Thoracic aorta (tissue), 2 donors: ENCODE data around the gene ACAP2. TPM values are rescaled to one million over a fixed set of nuclear protein-coding genes. Genes with fewer than 3 reads are reported as not detected.
A peak's percentile ranks its signal among the peaks of the same experiment; 100 is the strongest.
"Not testable (repeated sequence)": the region's sequence is repeated elsewhere in the genome, so short reads cannot be mapped to it uniquely, and the experiment has no call there.

Experiments
- ATAC-seq: fragments of 150-250 bp; one replicate; pipeline ENCODE4 v1.8.0; 2017; ENCODE audit warnings: low read depth; ENCODE audit not compliant: insufficient number of reproducible peaks, low FRiP score
- DNase-seq: peaks from one replicate; pipeline ENCODE4 v3.0.0-alpha.2; 2020; ENCODE audit warnings: low spot score
- H3K27ac ChIP-seq, 2 donors: fragments of 200-600 bp; sonication (generic); 1 replicate in 1 of 2; 2 replicates in 1 of 2; pipeline ENCODE4 v1.5.1; 2016; ENCODE audit warnings: mild to moderate bottlenecking in 2 of 2, moderate library complexity in 2 of 2
- H3K27me3 ChIP-seq: fragments of 200-600 bp; sonication (generic); replicated peaks from 2 replicates; pipeline ENCODE4 v1.6.0; 2016; ENCODE audit warnings: mild to moderate bottlenecking; ENCODE audit not compliant: insufficient read depth
- H3K36me3 ChIP-seq: fragments of 200-600 bp; sonication (generic); one replicate; pipeline ENCODE4 v1.5.1; 2016
- H3K4me1 ChIP-seq, 2 donors: fragments of 200-600 bp; sonication (generic); 1 replicate in 1 of 2; 2 replicates in 1 of 2; pipeline versions ENCODE4 v1.5.1 to v1.6.0; 2016; ENCODE audit warnings: low read depth in 2 of 2, mild to moderate bottlenecking in 1 of 2; ENCODE audit not compliant: control insufficient read depth in 1 of 2
- H3K4me3 ChIP-seq: fragments of 200-600 bp; sonication (generic); 2 replicates; pipeline ENCODE4 v1.5.1; 2016; ENCODE audit warnings: mild to moderate bottlenecking
- H3K9me3 ChIP-seq: fragments of 200-600 bp; sonication (generic); 2 replicates; pipeline ENCODE4 v1.5.1; 2016
- total RNA-seq, 2 donors: library from RNA; depleted of rRNA; stranded (reverse); fragments of >200 nt; gene quantifications; one replicate each; pipeline versions ENCODE4 v1.1.0 to v1.2.3, GENCODE V29; 2016
- TF ChIP-seq, protein P1 (sequence below): fragments of 200-600 bp; sonication (generic); IDR thresholded peaks from one replicate; pipeline ENCODE4 v1.5.1; 2019; ENCODE audit warnings: antibody characterized with exemption

Gene ACAP2
- total RNA-seq, 2 donors from 2014 or later: 32.2 to 56.7 TPM

DNA sequence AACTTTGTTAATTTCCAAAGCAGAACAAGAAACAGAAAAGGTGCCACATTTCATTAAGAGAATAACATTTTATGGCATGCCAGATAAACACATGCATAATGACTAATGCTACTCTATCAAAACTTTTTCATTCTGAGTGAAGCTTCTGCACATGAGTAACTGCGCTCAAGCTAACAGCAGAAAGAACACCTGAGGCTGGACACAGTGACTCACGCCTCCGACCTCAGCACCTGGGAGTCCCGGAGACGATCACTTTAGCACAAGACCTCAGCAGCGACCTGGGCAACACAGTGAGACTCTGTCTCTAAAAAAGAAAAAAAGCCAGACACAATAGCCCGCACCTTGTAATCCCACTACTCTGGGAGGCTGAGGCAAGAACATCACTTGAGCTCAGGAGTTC is 70.6 kb downstream of the ACAP2 start:
- DNase-seq (no peak), ATAC-seq (no peak)
- H3K27ac ChIP-seq: no peak overlapping the region
- H3K36me3 ChIP-seq: peaks cover 15% of the 10 kb centered on the region
- H3K4me1 ChIP-seq: no peaks in the 10 kb centered on the region
- no peaks in the 10 kb centered on the region for H3K27me3 ChIP-seq
- TF ChIP-seq, protein P1, sequence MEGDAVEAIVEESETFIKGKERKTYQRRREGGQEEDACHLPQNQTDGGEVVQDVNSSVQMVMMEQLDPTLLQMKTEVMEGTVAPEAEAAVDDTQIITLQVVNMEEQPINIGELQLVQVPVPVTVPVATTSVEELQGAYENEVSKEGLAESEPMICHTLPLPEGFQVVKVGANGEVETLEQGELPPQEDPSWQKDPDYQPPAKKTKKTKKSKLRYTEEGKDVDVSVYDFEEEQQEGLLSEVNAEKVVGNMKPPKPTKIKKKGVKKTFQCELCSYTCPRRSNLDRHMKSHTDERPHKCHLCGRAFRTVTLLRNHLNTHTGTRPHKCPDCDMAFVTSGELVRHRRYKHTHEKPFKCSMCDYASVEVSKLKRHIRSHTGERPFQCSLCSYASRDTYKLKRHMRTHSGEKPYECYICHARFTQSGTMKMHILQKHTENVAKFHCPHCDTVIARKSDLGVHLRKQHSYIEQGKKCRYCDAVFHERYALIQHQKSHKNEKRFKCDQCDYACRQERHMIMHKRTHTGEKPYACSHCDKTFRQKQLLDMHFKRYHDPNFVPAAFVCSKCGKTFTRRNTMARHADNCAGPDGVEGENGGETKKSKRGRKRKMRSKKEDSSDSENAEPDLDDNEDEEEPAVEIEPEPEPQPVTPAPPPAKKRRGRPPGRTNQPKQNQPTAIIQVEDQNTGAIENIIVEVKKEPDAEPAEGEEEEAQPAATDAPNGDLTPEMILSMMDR: no peak
- no peak overlapping the region for H3K4me3 ChIP-seq
- no peaks in the 10 kb centered on the region for H3K9me3 ChIP-seq

DNA sequence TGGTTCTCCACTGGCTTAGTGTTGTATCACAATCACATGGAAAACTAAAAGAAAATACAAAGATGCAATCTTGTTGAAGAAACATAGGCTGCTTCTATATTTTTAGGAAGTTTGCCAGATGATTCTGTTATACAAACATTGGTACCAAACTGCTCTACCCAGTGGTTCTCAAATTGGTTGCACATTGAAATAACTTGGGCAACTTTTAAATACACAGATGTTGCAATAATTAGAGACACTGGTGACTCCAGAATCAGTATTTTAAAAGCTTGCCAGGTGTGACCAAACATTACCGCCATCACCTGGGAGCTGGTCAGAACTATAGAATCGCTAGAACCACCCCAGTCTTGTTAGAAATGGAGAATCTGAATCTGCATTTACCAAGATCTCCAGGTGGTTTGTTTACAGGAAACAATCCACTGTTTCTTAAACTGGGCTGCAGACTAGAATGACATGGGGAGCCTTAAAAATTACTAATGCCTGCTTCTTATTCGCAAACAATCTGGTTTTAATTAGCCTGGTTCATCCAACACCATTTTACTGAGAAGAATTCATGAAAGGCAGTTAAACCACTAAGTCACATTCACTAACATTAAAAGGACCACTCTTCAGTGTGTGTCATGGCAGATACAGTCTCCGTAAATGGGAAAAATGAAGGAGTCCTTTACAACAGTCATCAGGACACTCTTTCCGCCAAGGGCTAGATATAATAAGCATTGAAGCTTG is 76.5 kb downstream of the ACAP2 start:
- no peak overlapping the region for H3K27ac ChIP-seq
- ATAC-seq (no peak), DNase-seq (no peak)
- H3K27me3 ChIP-seq: no peaks in the 10 kb centered on the region
- TF ChIP-seq, protein P1: no peak
- H3K9me3 ChIP-seq: no peaks in the 10 kb centered on the region
- no peaks in the 10 kb centered on the region for H3K4me1 ChIP-seq
- H3K4me3 ChIP-seq: no peak overlapping the region
- H3K36me3 ChIP-seq: peaks cover 8% of the 10 kb centered on the region

DNA sequence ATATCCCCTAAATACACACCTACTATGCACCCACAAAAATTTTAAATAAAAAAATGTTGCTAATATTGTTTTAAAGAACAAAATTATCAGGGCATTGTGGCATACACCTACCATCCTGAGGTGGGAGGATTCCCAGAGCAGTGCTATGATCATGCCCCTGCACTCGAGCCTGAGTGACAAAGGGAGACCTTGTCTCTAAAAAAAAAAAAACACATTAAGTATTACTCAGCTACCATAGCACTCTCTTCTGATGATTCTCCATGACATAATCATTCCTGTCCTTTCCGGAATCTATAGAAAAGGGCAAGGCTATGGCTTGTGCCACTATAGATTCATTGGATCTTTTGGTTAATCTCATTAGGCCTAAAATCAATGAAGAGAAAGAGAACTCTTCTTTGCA is 77.4 kb downstream of the ACAP2 start:
- Histone ChIP-seq H3K4me1 (no peaks in the 10 kb centered on the region), H3K27ac (no peak overlapping the region), H3K9me3 (no peaks in the 10 kb centered on the region), H3K36me3 (peaks cover 8% of the 10 kb centered on the region), H3K27me3 (no peaks in the 10 kb centered on the region), H3K4me3 (no peak overlapping the region)
- TF ChIP-seq, protein P1: no peak
- ATAC-seq (no peak), DNase-seq (no peak)

DNA sequence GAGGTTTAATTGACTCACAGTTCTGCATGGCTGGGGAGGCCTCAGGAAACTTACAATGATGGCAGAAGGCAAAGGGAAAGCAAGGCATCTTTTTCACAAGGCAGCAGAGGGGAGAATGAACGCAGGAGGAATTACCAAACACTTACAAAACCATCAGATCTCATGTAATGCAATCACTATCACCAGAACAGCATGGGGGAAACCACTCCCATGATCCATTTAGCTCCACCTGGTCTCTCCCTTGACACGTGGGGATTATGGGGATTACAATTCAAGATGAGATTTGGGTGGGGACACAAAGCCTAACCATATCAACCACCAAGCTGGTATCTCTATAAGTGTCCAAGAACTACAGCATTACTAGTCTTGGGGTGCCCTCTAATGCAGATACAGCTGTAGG is 85.0 kb downstream of the ACAP2 start:
- H3K36me3 ChIP-seq, H3K27me3 ChIP-seq, H3K4me3 ChIP-seq, H3K27ac ChIP-seq, DNase-seq, H3K9me3 ChIP-seq, ATAC-seq: not testable (repeated sequence)
- peaks cover 8 to 24% of the 10 kb centered on the region in 2 donors for H3K4me1 ChIP-seq

DNA sequence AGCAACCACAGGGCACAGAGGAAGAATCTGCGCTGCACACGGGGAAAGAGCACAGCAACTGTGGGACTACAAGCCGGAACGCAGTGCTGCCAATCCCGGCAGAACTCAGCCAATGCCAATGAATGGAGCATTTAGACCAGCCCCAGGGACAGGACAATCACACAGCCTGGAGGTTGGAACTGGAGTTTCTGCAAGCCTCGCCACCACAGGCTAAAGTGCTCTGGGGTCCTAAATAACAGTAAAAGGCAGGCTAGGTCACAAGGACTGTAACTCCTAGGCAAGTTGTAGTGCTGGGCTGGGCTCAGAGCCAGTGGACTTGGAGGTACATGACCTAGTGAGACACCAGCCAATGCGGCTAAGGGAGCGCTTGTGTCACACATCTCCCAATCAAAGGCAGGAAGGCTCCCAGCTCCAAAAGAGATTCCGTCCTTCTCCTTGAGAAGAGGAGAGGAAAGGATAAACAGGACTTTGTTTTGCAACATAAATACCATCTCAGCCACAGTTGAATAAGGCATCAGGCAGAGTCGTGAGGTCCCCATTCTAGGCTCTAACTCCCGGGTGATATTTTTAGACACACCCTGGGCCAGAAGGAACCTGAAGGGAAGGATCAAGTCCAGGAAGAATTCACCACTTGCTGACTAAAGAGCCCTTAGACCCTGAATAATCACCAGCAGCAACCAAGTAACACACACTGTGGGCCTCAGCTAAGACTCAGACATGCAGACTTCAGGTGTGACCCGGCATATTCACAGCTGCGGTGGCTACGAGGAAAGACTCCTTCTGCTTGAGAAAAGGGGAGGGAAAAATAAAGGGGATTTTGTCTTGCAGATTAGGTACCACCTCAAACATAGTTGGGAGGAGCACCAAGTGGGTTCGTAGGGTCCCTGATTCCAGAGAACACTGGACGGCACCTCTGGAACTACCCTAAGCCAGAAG is 86.4 kb downstream of the ACAP2 start:
- H3K27ac ChIP-seq: peak overlapping the region in 1 of 2 donors; percentile 34
- H3K4me1 ChIP-seq: peaks cover 8 to 24% of the 10 kb centered on the region in 2 donors
- ATAC-seq (no peak), DNase-seq (no peak)
- H3K4me3 ChIP-seq: peak overlapping the region; percentile 37
- no peaks in the 10 kb centered on the region for H3K9me3 ChIP-seq
- H3K36me3 ChIP-seq: peaks cover 3% of the 10 kb centered on the region
- H3K27me3 ChIP-seq: no peaks in the 10 kb centered on the region
- TF ChIP-seq, protein P1: no peak

DNA sequence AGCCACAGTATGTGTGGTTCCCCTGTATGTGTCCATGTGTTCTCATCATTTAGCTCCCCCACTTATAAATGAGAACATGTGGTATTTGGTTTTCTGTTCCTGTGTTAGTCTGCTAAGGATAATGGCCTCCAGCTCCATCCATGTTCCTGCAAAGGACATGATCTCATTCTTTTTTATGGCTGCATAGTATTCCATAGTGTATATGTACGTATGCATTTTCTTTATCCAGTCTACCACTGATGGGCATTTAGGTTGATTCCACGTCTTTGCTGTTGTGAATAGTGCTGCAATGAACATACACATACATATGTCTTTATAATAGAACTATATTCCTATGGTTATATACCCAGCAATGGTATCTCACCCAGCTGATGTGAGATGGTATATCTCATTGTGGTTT is 88.8 kb downstream of the ACAP2 start:
- H3K36me3 ChIP-seq, ATAC-seq, H3K27ac ChIP-seq, DNase-seq, H3K27me3 ChIP-seq, H3K4me3 ChIP-seq, H3K9me3 ChIP-seq: not testable (repeated sequence)
- H3K4me1 ChIP-seq: peaks cover 8 to 24% of the 10 kb centered on the region in 2 donors
